Measurements from ENCODE around the gene CALD1. TPM values are rescaled to one million over a fixed set of nuclear protein-coding genes. Genes with fewer than 3 reads are reported as not detected.
A peak's percentile ranks its signal among the peaks of the same experiment; 100 is the strongest.

The CALD1 gene
- total RNA-seq, 4 donors from 2014 or later, result 32.3 to 462 (median 98.4) TPM

- no peaks in the 10 kb centered on the region for H3K36me3 ChIP-seq
- no peaks in the 10 kb centered on the region for H3K27me3 ChIP-seq
- DNase-seq, result no peak
- TF ChIP-seq CTCF (IDR thresholded peaks at IDR 0.05) (no peak), POLR2A (IDR thresholded peaks at IDR 0.05) (no peak)
- H3K4me1 ChIP-seq, result peaks cover 0 to 47% (median 3%) of the 10 kb centered on the region in 3 donors
- intact Hi-C loops (cut with DNase I), result no loop called here
- H3K9me3 ChIP-seq, result no peaks in the 10 kb centered on the region
- peak overlapping the region in 3 of 4 donors; percentile 38 to 51 (median 49) for H3K27ac ChIP-seq
- H3K4me3 ChIP-seq, result no peak overlapping the region
- WGBS, 2 donors, result 68 to 81% methylated on average over 6 of the region's 6 CpGs
These were observed 34.4 kb downstream of the CALD1 start for GRCh38 chr7:134813663-134814396.

GRCh38 chr7:134814730-134815364, 35.4 kb downstream of the CALD1 start:
- 87 to 90% methylated on average over 4 of the region's 4 CpGs for WGBS, 2 donors
- DNase-seq, result no peak
- intact Hi-C loops (cut with DNase I), result no loop called here
- Histone ChIP-seq H3K4me3 (no peak overlapping the region), H3K9me3 (no peaks in the 10 kb centered on the region), H3K36me3 (no peaks in the 10 kb centered on the region), H3K4me1 (peaks cover 0 to 40% (median 3%) of the 10 kb centered on the region in 3 donors), H3K27me3 (no peaks in the 10 kb centered on the region), H3K27ac (peak overlapping the region in 2 of 4 donors; percentile 49 to 51)
- TF ChIP-seq CTCF (IDR thresholded peaks at IDR 0.05) (no peak), POLR2A (IDR thresholded peaks at IDR 0.05) (no peak)

- no peak overlapping the region for H3K27ac ChIP-seq
- H3K27me3 ChIP-seq, result no peaks in the 10 kb centered on the region
- H3K36me3 ChIP-seq, result no peaks in the 10 kb centered on the region
- 65 to 66% methylated on average over 8 to 9 of the region's 9 CpGs for WGBS, 2 donors
- DNase-seq, result no peak
- H3K4me1 ChIP-seq, result peaks cover 0 to 9% (median 3%) of the 10 kb centered on the region in 3 donors
- no peaks in the 10 kb centered on the region for H3K9me3 ChIP-seq
- intact Hi-C loops (cut with DNase I), result no loop called here
- TF ChIP-seq CTCF (IDR thresholded peaks at IDR 0.05) (no peak), POLR2A (IDR thresholded peaks at IDR 0.05) (no peak)
- no peak overlapping the region for H3K4me3 ChIP-seq
These were observed 39.3 kb downstream of the CALD1 start for GRCh38 chr7:134818613-134819345.

GRCh38 chr7:134819401-134819800, 40.0 kb downstream of the CALD1 start:
- 87 to 96% methylated on average over 4 of the region's 4 CpGs for WGBS, 2 donors
- intact Hi-C loops (cut with DNase I), result no loop called here
- Histone ChIP-seq H3K36me3 (no peaks in the 10 kb centered on the region), H3K4me1 (peaks cover 0 to 4% (median 3%) of the 10 kb centered on the region in 3 donors), H3K27ac (no peak overlapping the region), H3K9me3 (no peaks in the 10 kb centered on the region), H3K27me3 (no peaks in the 10 kb centered on the region), H3K4me3 (no peak overlapping the region)
- no peak for DNase-seq
- TF ChIP-seq CTCF (IDR thresholded peaks at IDR 0.05) (no peak), POLR2A (IDR thresholded peaks at IDR 0.05) (no peak)

GRCh38 chr7:134820295-134820694, 40.9 kb downstream of the CALD1 start:
- H3K27me3 ChIP-seq, result no peaks in the 10 kb centered on the region
- intact Hi-C loops (cut with DNase I), result no loop called here
- H3K27ac ChIP-seq, result no peak overlapping the region
- no peak for DNase-seq
- no peaks in the 10 kb centered on the region for H3K36me3 ChIP-seq
- WGBS, 2 donors, result 75 to 80% methylated on average over 2 of the region's 2 CpGs
- no peaks in the 10 kb centered on the region for H3K4me1 ChIP-seq
- no peak for TF ChIP-seq POLR2A (IDR thresholded peaks at IDR 0.05)
- no peak for TF ChIP-seq CTCF (IDR thresholded peaks at IDR 0.05)
- no peak overlapping the region for H3K4me3 ChIP-seq
- no peaks in the 10 kb centered on the region for H3K9me3 ChIP-seq
